Right lobe of liver (tissue), 6 donors: ENCODE data around the gene INCA1. TPM values are rescaled to one million over a fixed set of nuclear protein-coding genes. Genes with fewer than 3 reads are reported as not detected.

ENCODE experiments used
- ATAC-seq, 4 donors: fragments of 200-7000 bp; cut with Tn5 transposase; one replicate each; pipeline ENCODE4 v1.9.1; 2020; ENCODE audit warnings: mild to moderate bottlenecking in 4 of 4, moderate library complexity in 4 of 4
- DNase-seq, 3 donors: peaks; one replicate each; pipeline ENCODE4 v3.0.0-alpha.2; 2020
- H3K27ac ChIP-seq, 3 donors: fragments of 200-600 bp; one replicate each; pipeline ENCODE4 v1.8.0; 2022
- H3K27me3 ChIP-seq, 2 donors: fragments of 200-600 bp; one replicate each; pipeline ENCODE4 v1.8.0; 2022
- H3K36me3 ChIP-seq, 4 donors: fragments of 200-600 bp; sonication (generic) in 1 of 4; one replicate each; pipeline versions ENCODE4 v1.5.1 to v1.8.0; 2017 to 2022; ENCODE audit warnings: control low read depth in 1 of 4
- H3K4me1 ChIP-seq, 4 donors: fragments of 200-600 bp; sonication (generic) in 1 of 4; one replicate each; pipeline versions ENCODE4 v1.5.1 to v1.8.0; 2017 to 2022; ENCODE audit warnings: control low read depth in 1 of 4
- H3K4me3 ChIP-seq, 3 donors: fragments of 200-600 bp; one replicate each; pipeline ENCODE4 v1.8.0; 2022
- H3K9me3 ChIP-seq, 4 donors: fragments of 200-600 bp; sonication (generic) in 1 of 4; one replicate each; pipeline versions ENCODE4 v1.5.1 to v1.8.0; 2017 to 2022; ENCODE audit warnings: control low read depth in 1 of 4
- CTCF ChIP-seq, 4 donors: fragments of 200-600 bp in 3 of 4; fragments of 450-650 bp in 1 of 4; IDR thresholded peaks; one replicate each; pipeline versions ENCODE4 v1.5.1 to v1.8.0; 2016 to 2022; ENCODE audit warnings: antibody characterized with exemption in 4 of 4, mild to moderate bottlenecking in 2 of 4
- POLR2A ChIP-seq: fragments of 450-650 bp; IDR thresholded peaks from one replicate; pipeline ENCODE4 v1.6.1; 2017; ENCODE audit warnings: antibody characterized with exemption, mild to moderate bottlenecking
- WGBS: methylation state at CpG from one replicate; pipeline ENCODE4 v1.1.6; 2018; ENCODE audit warnings: low coverage, low lambda C conversion rate; ENCODE audit not compliant: insufficient coverage; ENCODE audit errors: missing lambda C conversion rate; 5-methylcytosine and 5-hydroxymethylcytosine counted together
- intact Hi-C, 2 donors: fragments of 100-400 bp; cut with DNase I; formaldehyde crosslinking; loops; one replicate each; pipeline versions ENCODE4 v1.11.2 to v1.14.1; 2022
- total RNA-seq, 6 experiments: library from RNA; depleted of rRNA in 2 of 6; stranded (reverse); fragments of >200 nt in 2 of 6; fragmentation: NEBNext Ultra II Directional in 3 of 6; extraction: Animal tissue kit (Norgen Biotek cat#: 25700) in 3 of 6; gene quantifications; one replicate each; pipeline versions ENCODE4 v1.1.0 to v1.2.4, GENCODE V29; 2016 to 2023
- donor health status: DM: no; HTN: yes; CAD: no.
- donor health status: DM: no; HTN: no; CAD: no.
- donor health status: DM: no; HTN: no; CAD: no.
- donor health status: DM: no; HTN: yes; CAD: no.
- donor health status: DM: no; HTN: yes; CAD: no.

INCA1 gene
- total RNA-seq, 6 experiments from 2014 or later = 0.83 to 1.3 (median 0.97) TPM; not detected in 1

- peak within 1 kb of the TSS; percentile 97 to 98 (median 97) for H3K27ac ChIP-seq
- peaks cover 0 to 35% (median 5%) of the 10 kb centered on the region in 4 donors for H3K4me1 ChIP-seq
- DNase-seq (peak; percentile 91 to 95 (median 94)), ATAC-seq (peak; percentile 57 to 74 (median 69))
- H3K4me3 ChIP-seq = peak within 1 kb of the TSS; percentile 86 to 100 (median 91)
- intact Hi-C loops = no loop called here
- no peaks in the 10 kb centered on the region for H3K27me3 ChIP-seq
- 0% methylated on average over 9 of the region's 59 CpGs for WGBS
- H3K36me3 ChIP-seq = peaks cover 0 to 26% (median 6%) of the 10 kb centered on the region in 4 donors
- H3K9me3 ChIP-seq = no peaks in the 10 kb centered on the region
- TF ChIP-seq POLR2A (peak; percentile 97), CTCF (IDR thresholded peaks at IDR 0.05) (no peak)
These were observed 49.0 kb downstream of the INCA1 start, which contains the start of gene PFN1 for GRCh38 chr17:4948166-4948930. TSS of gene PFN1 (minus strand) at chr17:4948530. CDS start at chr17:4948394, 136 bp downstream.

GRCh38 chr17:4947411-4948165, 49.7 kb downstream of the INCA1 start:
- intact Hi-C loops = no loop called here
- Histone ChIP-seq H3K27me3 (no peaks in the 10 kb centered on the region), H3K4me1 (peaks cover 0 to 35% (median 5%) of the 10 kb centered on the region in 4 donors), H3K36me3 (peaks cover 0 to 34% (median 7%) of the 10 kb centered on the region in 4 donors), H3K4me3 (peak overlapping the region; percentile 86 to 100 (median 91)), H3K27ac (peak overlapping the region; percentile 81 to 98 (median 97)), H3K9me3 (no peaks in the 10 kb centered on the region)
- TF ChIP-seq POLR2A (no peak), CTCF (IDR thresholded peaks at IDR 0.05) (no peak)
- under 1% methylated on average over 11 of the region's 56 CpGs for WGBS
- DNase-seq = peak; percentile 70 to 79 (median 78)
- ATAC-seq = peak; percentile 16 to 33 (median 25)

GRCh38 chr17:4947010-4947410, 50.3 kb downstream of the INCA1 start:
- no peak for DNase-seq
- Histone ChIP-seq H3K27ac (peak overlapping the region; percentile 81 to 98 (median 97)), H3K9me3 (no peaks in the 10 kb centered on the region), H3K36me3 (peaks cover 0 to 37% (median 7%) of the 10 kb centered on the region in 4 donors), H3K4me3 (peak overlapping the region; percentile 86 to 100 (median 91)), H3K27me3 (no peaks in the 10 kb centered on the region), H3K4me1 (peaks cover 0 to 35% (median 5%) of the 10 kb centered on the region in 4 donors)
- intact Hi-C loops = no loop called here
- TF ChIP-seq POLR2A (no peak), CTCF (IDR thresholded peaks at IDR 0.05) (no peak)
- ATAC-seq = no peak
- 0% methylated on average over 5 of the region's 7 CpGs for WGBS

- intact Hi-C loops = no loop called here
- Histone ChIP-seq H3K27ac (peak overlapping the region in 2 of 3 donors; percentile 97 to 98), H3K27me3 (no peaks in the 10 kb centered on the region), H3K4me3 (peak overlapping the region; percentile 86 to 100 (median 91)), H3K4me1 (peaks cover 0 to 39% (median 8%) of the 10 kb centered on the region in 4 donors), H3K36me3 (peaks cover 0 to 37% (median 7%) of the 10 kb centered on the region in 4 donors), H3K9me3 (no peaks in the 10 kb centered on the region)
- TF ChIP-seq POLR2A = no peak
- no peak for TF ChIP-seq CTCF (IDR thresholded peaks at IDR 0.05)
- ATAC-seq (no peak), DNase-seq (no peak)
- WGBS = 18% methylated on average over 12 of the region's 16 CpGs
These were observed 50.9 kb downstream of the INCA1 start for GRCh38 chr17:4946312-4946976.
